ENCODE data around the gene OR6B2. TPM values are rescaled to one million over a fixed set of nuclear protein-coding genes. Genes with fewer than 3 reads are reported as not detected.

The OR6B2 gene
- not detected in 2 replicates for total RNA-seq (2012; rRNA removed)
- polyA plus RNA-seq (2012; rRNA removed) = not detected in 2 replicates
- not detected in 2 replicates for polyA plus RNA-seq (2012; cell fraction: cytosol; rRNA removed)
- not detected in 2 replicates for polyA plus RNA-seq (2012; cell fraction: nucleus; rRNA removed; ENCODE audit: low replicate concordance)
- not detected for Bru-seq, nascent RNA
- BruChase-seq, experiment 1, labeled RNA remaining after a 6-hour chase = not detected
- BruChase-seq, experiment 2, labeled RNA remaining after a 2-hour chase = not detected
- long read RNA-seq = 0 reads

DNA sequence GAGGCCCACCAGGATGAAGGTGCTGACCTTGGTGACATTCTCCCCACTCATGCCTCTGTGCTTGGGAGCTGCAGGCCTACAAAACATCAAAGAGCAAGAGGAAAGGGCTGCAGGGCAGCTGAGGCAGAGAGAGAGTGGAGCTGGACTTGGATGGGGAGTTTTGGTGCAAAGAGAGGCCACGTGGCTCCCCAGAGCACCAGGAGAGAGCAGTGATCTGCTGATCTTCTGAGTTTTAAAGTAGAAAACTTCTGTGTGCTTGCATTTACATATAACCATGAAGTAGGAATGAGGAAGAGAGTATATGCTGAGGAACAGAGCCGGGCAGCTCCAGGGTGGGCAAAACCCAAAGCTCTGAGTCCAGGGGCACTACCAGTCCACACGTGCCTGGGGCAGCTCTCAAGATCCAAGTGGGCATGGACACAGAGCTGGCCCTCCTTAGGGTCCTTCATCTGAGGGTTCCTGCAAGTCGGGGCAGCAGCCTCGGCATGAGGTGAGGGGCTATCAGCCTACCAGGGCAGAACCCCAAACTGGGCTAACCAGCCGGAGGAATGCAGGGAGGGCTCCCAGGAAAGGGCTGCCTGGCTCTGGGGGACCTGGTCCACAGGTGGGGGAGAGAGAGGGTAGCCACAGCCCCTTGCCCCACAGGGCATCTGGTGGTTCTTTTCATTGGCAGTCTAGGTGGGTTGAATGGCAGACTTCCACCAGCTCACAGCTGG lies at the start of gene OR6B2:
TSS of gene OR6B2 (minus strand) at position 51 of the 716 bp plus-strand sequence. CDS start at position 51, 0 bp downstream.
- Histone ChIP-seq H2AFZ (replicated peaks; ENCODE audit: low read length, poor library complexity) (no peak within 1 kb of the TSS), H2BK15ac (ENCODE audit: low read depth, low read length) (no peak within 1 kb of the TSS), H3K14ac (replicated peaks; ENCODE audit: low read depth, low read length) (no peak within 1 kb of the TSS), H2BK120ac (ENCODE audit: low read depth, low read length) (no peak within 1 kb of the TSS), H3K4me2 (ENCODE audit: low read depth, low read length) (no peak within 1 kb of the TSS), H4K5ac (ENCODE audit: low read depth, low read length) (no peak within 1 kb of the TSS), H3K9me1 (ENCODE audit: insufficient read depth, low read length) (no peaks in the 10 kb centered on the region), H4K91ac (ENCODE audit: insufficient read depth, low read depth, low read length) (no peak within 1 kb of the TSS), H3K56ac (ENCODE audit: extremely low read depth, insufficient read depth, low read length) (no peak within 1 kb of the TSS), H3K4me1 (ENCODE audit: control insufficient read depth, insufficient read depth, low read length) (no peaks in the 10 kb centered on the region), H3K9ac (ENCODE audit: low read depth, low read length) (no peak within 1 kb of the TSS), H2AK5ac (ENCODE audit: low read depth, low read length) (no peak within 1 kb of the TSS), H4K8ac (ENCODE audit: low read depth in 2 of 2, low read length in 2 of 2) (no peak within 1 kb of the TSS), H2BK20ac (ENCODE audit: low read depth, low read length) (no peak within 1 kb of the TSS), H2AK9ac (replicated peaks; ENCODE audit: low read depth, low read length, poor library complexity) (no peak within 1 kb of the TSS), H3K4ac (ENCODE audit: low read depth, low read length) (no peak within 1 kb of the TSS), H2BK5ac (ENCODE audit: low read depth, low read length, poor library complexity, severe bottlenecking) (no peak within 1 kb of the TSS), H3K27me3 (ENCODE audit: control insufficient read depth, insufficient read depth, low read length) (peaks cover 8% of the 10 kb centered on the region; the same call in 1 of the 2 replicates), H3K9me3 (ENCODE audit: control insufficient read depth, insufficient read depth, low read length) (no peaks in the 10 kb centered on the region), H3K23ac (ENCODE audit: low read depth, low read length) (no peak within 1 kb of the TSS), H3K36me3 (ENCODE audit: control insufficient read depth, insufficient read depth, low read length) (no peaks in the 10 kb centered on the region), H3K18ac (ENCODE audit: low read depth, low read length) (no peak within 1 kb of the TSS), H3K79me1 (ENCODE audit: low read depth in 1 of 2, low read length in 2 of 2) (no peaks in the 10 kb centered on the region), H3K4me3 (ENCODE audit: insufficient read depth, low read depth, low read length) (no peak within 1 kb of the TSS), H3K27ac (ENCODE audit: insufficient read depth, low read length) (no peak within 1 kb of the TSS), H4K20me1 (ENCODE audit: insufficient read depth, low read length) (no peaks in the 10 kb centered on the region)
- intact Hi-C loops (cut with micrococcal nuclease) (no loop called here), in situ Hi-C loops (cut with MboI; ENCODE audit: low sequenced_read_pairs) (no loop called here), dilution Hi-C loops (cut with HindIII; ENCODE audit: low sequenced_read_pairs, unreplicated experiment) (no loop called here)
- POLR2A ChIA-PET (ENCODE audit: unreplicated experiment) = no interaction called here
- WGBS, 2 experiments (ENCODE audit: extremely low coverage in 2 of 2, insufficient read length in 1 of 2) = 47% methylated on average over 5 of the region's 6 CpGs; no CpG with 5 or more reads in 1 of the 2 experiments
- TF ChIP-seq FOS (IDR thresholded peaks at IDR 0.05; ENCODE audit: low read depth, low read length) (no peak), MAFK (IDR thresholded peaks at IDR 0.05; ENCODE audit: low read depth, low read length) (no peak), CHD1 (IDR thresholded peaks at IDR 0.05; ENCODE audit: low read depth, low read length) (no peak), BHLHE40 (IDR thresholded peaks at IDR 0.05; ENCODE audit: low read depth, low read length) (no peak), RFX5 (IDR thresholded peaks at IDR 0.05; ENCODE audit: low read depth, low read length) (no peak), MAZ (IDR thresholded peaks at IDR 0.05; ENCODE audit: borderline replicate concordance, low read depth, low read length) (no peak), MXI1 (IDR thresholded peaks at IDR 0.05; ENCODE audit: borderline replicate concordance, low read depth, low read length) (no peak), CEBPB (IDR thresholded peaks at IDR 0.05; ENCODE audit: low read depth, low read length) (no peak), POLR2A (IDR thresholded peaks at IDR 0.05; ENCODE audit: low read depth, low read length) (no peak), SMC3 (IDR thresholded peaks at IDR 0.05; ENCODE audit: low read depth, low read length) (no peak)
- TF ChIP-seq, protein P1, sequence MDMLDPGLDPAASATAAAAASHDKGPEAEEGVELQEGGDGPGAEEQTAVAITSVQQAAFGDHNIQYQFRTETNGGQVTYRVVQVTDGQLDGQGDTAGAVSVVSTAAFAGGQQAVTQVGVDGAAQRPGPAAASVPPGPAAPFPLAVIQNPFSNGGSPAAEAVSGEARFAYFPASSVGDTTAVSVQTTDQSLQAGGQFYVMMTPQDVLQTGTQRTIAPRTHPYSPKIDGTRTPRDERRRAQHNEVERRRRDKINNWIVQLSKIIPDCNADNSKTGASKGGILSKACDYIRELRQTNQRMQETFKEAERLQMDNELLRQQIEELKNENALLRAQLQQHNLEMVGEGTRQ (IDR thresholded peaks at IDR 0.05; ENCODE audit: low read depth, low read length) = no peak
- no peak for ATAC-seq (ENCODE audit: low read depth)
- CTCF ChIA-PET = no interaction called here
- no TSS peak for BruUV-seq (replicated peaks)
- no peak for DNase-seq
